Putamen (tissue), 1 donor: ENCODE measurements around the gene NRTN.
"Not testable (repeated sequence)": the region's sequence is repeated elsewhere in the genome, so short reads cannot be mapped to it uniquely, and the experiment has no call there.

ENCODE experiments used
- DNase-seq: peaks from one replicate; pipeline ENCODE4 v3.0.0-alpha.2; 2016; ENCODE audit warnings: low spot score

NRTN gene

GRCh38 chr19:5804516-5805461, at the start of gene NRTN:
NRTN (plus strand) TSS chr19:5805067; CDS start chr19:5824166, 19,099 bp downstream.
- no peak for DNase-seq

- no peak for DNase-seq
Observed at GRCh38 chr19:5762608-5763217, 42.2 kb upstream of the NRTN start.

GRCh38 chr19:5765220-5765619, 39.6 kb upstream of the NRTN start:
- no peak for DNase-seq

- no peak for DNase-seq
Observed at GRCh38 chr19:5767949-5768348, 36.9 kb upstream of the NRTN start.

- DNase-seq, result no peak
Observed at GRCh38 chr19:5772416-5772815, 32.5 kb upstream of the NRTN start.

GRCh38 chr19:5773276-5773675, 31.6 kb upstream of the NRTN start:
- no peak for DNase-seq

- no peak for DNase-seq
Observed at GRCh38 chr19:5774921-5775320, 29.9 kb upstream of the NRTN start.

GRCh38 chr19:5775668-5776309, 29.1 kb upstream of the NRTN start:
- DNase-seq, result no peak

- no peak for DNase-seq
Observed at GRCh38 chr19:5778402-5778801, 26.5 kb upstream of the NRTN start.

- not testable (repeated sequence) for DNase-seq
Observed at GRCh38 chr19:5780916-5781315, 24.0 kb upstream of the NRTN start.

GRCh38 chr19:5782322-5782721, 22.5 kb upstream of the NRTN start:
- no peak for DNase-seq

- DNase-seq, result no peak
Observed at GRCh38 chr19:5782945-5783919, 21.6 kb upstream of the NRTN start.

GRCh38 chr19:5784581-5785147, 20.2 kb upstream of the NRTN start, which contains the start of gene PRR22:
PRR22 (minus strand) TSS chr19:5784746; CDS start chr19:5784660, 86 bp downstream.
- no peak for DNase-seq

- no peak for DNase-seq
Observed at GRCh38 chr19:5785423-5785822, 19.4 kb upstream of the NRTN start.

- DNase-seq, result no peak
Observed at GRCh38 chr19:5786593-5787408, 18.1 kb upstream of the NRTN start.

- DNase-seq, result no peak
Observed at GRCh38 chr19:5787409-5788182, 17.3 kb upstream of the NRTN start.

GRCh38 chr19:5788422-5788821, 16.4 kb upstream of the NRTN start:
- no peak for DNase-seq

GRCh38 chr19:5789351-5789761, 15.5 kb upstream of the NRTN start:
- no peak for DNase-seq

GRCh38 chr19:5789886-5790558, 14.8 kb upstream of the NRTN start:
- no peak for DNase-seq
